Measurements from ENCODE around the gene LBP.

DNA sequence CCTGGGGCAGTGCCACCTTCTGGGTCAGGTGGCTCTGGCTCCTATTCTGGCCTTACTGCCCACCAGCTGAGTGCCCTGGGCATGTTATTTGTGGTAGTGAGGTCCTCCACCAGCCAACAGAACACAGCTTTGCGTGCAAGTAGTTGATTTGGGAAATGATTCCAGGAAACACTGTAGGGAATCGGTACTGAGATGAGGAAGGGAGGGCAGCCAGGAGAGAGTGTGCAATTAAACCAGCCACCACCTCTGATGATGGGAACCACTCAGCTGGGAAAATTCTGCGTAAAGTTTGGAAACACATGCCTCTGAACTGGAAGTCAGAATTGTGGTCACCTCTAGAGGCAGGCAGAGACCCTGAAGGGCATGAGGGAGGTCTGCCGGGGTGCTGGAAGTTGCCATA is 459 bp downstream of the LBP start:
- TF ChIP-seq POLR2A (IDR thresholded peaks at IDR 0.05), result no peak
- TF ChIP-seq, protein P1, sequence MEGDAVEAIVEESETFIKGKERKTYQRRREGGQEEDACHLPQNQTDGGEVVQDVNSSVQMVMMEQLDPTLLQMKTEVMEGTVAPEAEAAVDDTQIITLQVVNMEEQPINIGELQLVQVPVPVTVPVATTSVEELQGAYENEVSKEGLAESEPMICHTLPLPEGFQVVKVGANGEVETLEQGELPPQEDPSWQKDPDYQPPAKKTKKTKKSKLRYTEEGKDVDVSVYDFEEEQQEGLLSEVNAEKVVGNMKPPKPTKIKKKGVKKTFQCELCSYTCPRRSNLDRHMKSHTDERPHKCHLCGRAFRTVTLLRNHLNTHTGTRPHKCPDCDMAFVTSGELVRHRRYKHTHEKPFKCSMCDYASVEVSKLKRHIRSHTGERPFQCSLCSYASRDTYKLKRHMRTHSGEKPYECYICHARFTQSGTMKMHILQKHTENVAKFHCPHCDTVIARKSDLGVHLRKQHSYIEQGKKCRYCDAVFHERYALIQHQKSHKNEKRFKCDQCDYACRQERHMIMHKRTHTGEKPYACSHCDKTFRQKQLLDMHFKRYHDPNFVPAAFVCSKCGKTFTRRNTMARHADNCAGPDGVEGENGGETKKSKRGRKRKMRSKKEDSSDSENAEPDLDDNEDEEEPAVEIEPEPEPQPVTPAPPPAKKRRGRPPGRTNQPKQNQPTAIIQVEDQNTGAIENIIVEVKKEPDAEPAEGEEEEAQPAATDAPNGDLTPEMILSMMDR (IDR thresholded peaks at IDR 0.05), result no peak
